Astrocyte (in vitro differentiated cells and primary cell): Measurements from ENCODE around the gene CLASP1. TPM values are rescaled to one million over a fixed set of nuclear protein-coding genes. Genes with fewer than 3 reads are reported as not detected.
"Not testable (repeated sequence)": the region's sequence is repeated elsewhere in the genome, so short reads cannot be mapped to it uniquely, and the experiment has no call there.

Source experiments
- DNase-seq: peaks from one replicate; pipeline ENCODE4 v3.0.0-alpha.2; 2010; ENCODE audit warnings: low read depth
- FAIRE-seq: peaks from 2 replicates; lab custom pipeline; 2011; peaks lifted over from hg19 to GRCh38; lab: Jason Lieb, UNC
- H2AFZ ChIP-seq: 2 replicates; pipeline ENCODE4 v1.6.0; 2012; ENCODE audit warnings: low read depth, low read length, inconsistent platforms
- H3K27ac ChIP-seq: 2 replicates; pipeline ENCODE4 v1.5.1; 2011; ENCODE audit warnings: low read depth, low read length, inconsistent platforms
- H3K27me3 ChIP-seq: 2 replicates; pipeline ENCODE4 v1.6.0; 2011; ENCODE audit warnings: low read length, inconsistent platforms; ENCODE audit not compliant: insufficient read depth
- H3K36me3 ChIP-seq: 2 replicates; pipeline ENCODE4 v1.5.1; 2011; ENCODE audit warnings: low read length, inconsistent platforms; ENCODE audit not compliant: insufficient read depth
- H3K4me1 ChIP-seq: 2 replicates; pipeline ENCODE4 v1.5.1; 2011; ENCODE audit warnings: low read length, inconsistent platforms; ENCODE audit not compliant: insufficient read depth
- H3K4me2 ChIP-seq: 2 replicates; pipeline ENCODE4 v1.6.0; 2012; ENCODE audit warnings: low read length, inconsistent platforms
- H3K4me3 ChIP-seq: 2 replicates; pipeline ENCODE4 v1.5.1; 2011; ENCODE audit warnings: low read depth, mild to moderate bottlenecking, low read length, inconsistent platforms; ENCODE audit not compliant: insufficient read depth
- H3K79me2 ChIP-seq: 2 replicates; pipeline ENCODE4 v1.6.0; 2012; ENCODE audit warnings: mild to moderate bottlenecking, low read length, inconsistent platforms; ENCODE audit not compliant: insufficient read depth
- H3K9ac ChIP-seq: 2 replicates; pipeline ENCODE4 v1.6.0; 2012; ENCODE audit warnings: mild to moderate bottlenecking, low read length, inconsistent platforms
- H3K9me3 ChIP-seq: 2 replicates; pipeline ENCODE4 v1.5.1; 2012; ENCODE audit warnings: low read depth, mild to moderate bottlenecking, low read length, inconsistent platforms; ENCODE audit not compliant: insufficient read depth
- H4K20me1 ChIP-seq: 2 replicates; pipeline ENCODE4 v1.6.0; 2012; ENCODE audit warnings: low read length, inconsistent platforms; ENCODE audit not compliant: insufficient read depth
- H3K27ac Mint-ChIP-seq: one replicate; pipeline ENCODE4 v1.8.0; 2021; ENCODE audit warnings: mild to moderate bottlenecking, mixed read lengths; ENCODE audit not compliant: unreplicated experiment
- H3K27me3 Mint-ChIP-seq: one replicate; pipeline ENCODE4 v1.8.0; 2021; ENCODE audit warnings: low read depth, mixed read lengths; ENCODE audit not compliant: unreplicated experiment
- H3K36me3 Mint-ChIP-seq: one replicate; pipeline ENCODE4 v1.8.0; 2021; ENCODE audit warnings: low read depth, mixed read lengths; ENCODE audit not compliant: unreplicated experiment
- H3K4me1 Mint-ChIP-seq: one replicate; pipeline ENCODE4 v1.8.0; 2021; ENCODE audit warnings: low read depth, mixed read lengths; ENCODE audit not compliant: unreplicated experiment
- H3K4me3 Mint-ChIP-seq: one replicate; pipeline ENCODE4 v1.8.0; 2021; ENCODE audit warnings: mild to moderate bottlenecking, moderate library complexity, mixed read lengths; ENCODE audit not compliant: unreplicated experiment
- H3K9me3 Mint-ChIP-seq: one replicate; pipeline ENCODE4 v1.8.0; 2021; ENCODE audit warnings: mild to moderate bottlenecking, mixed read lengths; ENCODE audit not compliant: unreplicated experiment
- CTCF ChIP-seq: IDR thresholded peaks from 2 replicates; pipeline ENCODE4 v1.5.1; 2011; ENCODE audit warnings: low read depth, mild to moderate bottlenecking, inconsistent platforms, low read length, moderate library complexity; ENCODE audit not compliant: insufficient read depth
- EZH2 ChIP-seq: IDR thresholded peaks from 2 replicates; pipeline ENCODE4 v1.6.1; 2012; ENCODE audit warnings: mild to moderate bottlenecking, low read length, inconsistent platforms; ENCODE audit not compliant: insufficient read depth
- total RNA-seq: library from RNA; stranded (reverse); gene quantifications from 2 replicates; pipeline ENCODE4 v1.2.1, GENCODE V29; 2021

Gene CLASP1
- total RNA-seq, 1 donor from 2014 or later = 56.7 TPM

- Histone ChIP-seq H3K79me2 (peaks cover 62% of the 10 kb centered on the region), H3K27ac (no peak overlapping the region)
These were observed 170.1 kb downstream of the CLASP1 start for GRCh38 chr2:121478996-121479745.

GRCh38 chr2:121478358-121478995 is 170.8 kb downstream of the CLASP1 start:
- H3K4me3 Mint-ChIP-seq, H3K4me3 ChIP-seq, H3K36me3 Mint-ChIP-seq, DNase-seq, H3K9me3 ChIP-seq, H3K9me3 Mint-ChIP-seq, H3K27me3 Mint-ChIP-seq, H3K36me3 ChIP-seq, H3K27ac Mint-ChIP-seq, H3K9ac ChIP-seq, H3K4me2 ChIP-seq, H3K27me3 ChIP-seq, H2AFZ ChIP-seq, H3K27ac ChIP-seq: not testable (repeated sequence)
- peaks cover 21% of the 10 kb centered on the region for H4K20me1 ChIP-seq
- peaks cover 42% of the 10 kb centered on the region for H3K4me1 Mint-ChIP-seq
- FAIRE-seq = peak; percentile 55
- H3K4me1 ChIP-seq = peaks cover 44% of the 10 kb centered on the region
- H3K79me2 ChIP-seq = peaks cover 65% of the 10 kb centered on the region

More at GRCh38 chr2:121478996-121479745, 170.1 kb downstream of the CLASP1 start:
- Histone ChIP-seq H2AFZ (no peak overlapping the region), H3K9ac (peak overlapping the region; percentile 44), H4K20me1 (peaks cover 21% of the 10 kb centered on the region), H3K4me1 (peaks cover 51% of the 10 kb centered on the region), H3K36me3 (no peaks in the 10 kb centered on the region), H3K27me3 (no peaks in the 10 kb centered on the region), H3K4me3 (no peak overlapping the region), H3K9me3 (no peaks in the 10 kb centered on the region), H3K4me2 (peak overlapping the region; percentile 69)
- no peak overlapping the region for H3K4me3 Mint-ChIP-seq
- DNase-seq = peak; percentile 16
- no peaks in the 10 kb centered on the region for H3K9me3 Mint-ChIP-seq
- no peaks in the 10 kb centered on the region for H3K27me3 Mint-ChIP-seq
- no peak for FAIRE-seq
- peak overlapping the region; percentile 83 for H3K27ac Mint-ChIP-seq
- H3K36me3 Mint-ChIP-seq = peaks cover 4% of the 10 kb centered on the region
- TF ChIP-seq CTCF = no peak
- no peak for TF ChIP-seq EZH2
- peaks cover 42% of the 10 kb centered on the region for H3K4me1 Mint-ChIP-seq

GRCh38 chr2:121476684-121477083 is 172.6 kb downstream of the CLASP1 start:
- Mint-ChIP-seq H3K27me3 (no peaks in the 10 kb centered on the region), H3K4me1 (peaks cover 47% of the 10 kb centered on the region), H3K9me3 (no peaks in the 10 kb centered on the region), H3K27ac (peak overlapping the region; percentile 6), H3K36me3 (peaks cover 4% of the 10 kb centered on the region), H3K4me3 (no peak overlapping the region)
- Histone ChIP-seq H3K9me3 (no peaks in the 10 kb centered on the region), H3K79me2 (peaks cover 59% of the 10 kb centered on the region), H3K9ac (peak overlapping the region; percentile 7), H3K27ac (no peak overlapping the region), H3K4me2 (no peak overlapping the region), H3K4me1 (peaks cover 45% of the 10 kb centered on the region), H4K20me1 (peaks cover 21% of the 10 kb centered on the region), H2AFZ (no peak overlapping the region), H3K27me3 (no peaks in the 10 kb centered on the region), H3K36me3 (no peaks in the 10 kb centered on the region), H3K4me3 (no peak overlapping the region)
- DNase-seq (no peak), FAIRE-seq (no peak)
- TF ChIP-seq EZH2 = no peak
- no peak for TF ChIP-seq CTCF
